Epithelial cell of prostate (primary cell): ENCODE results near the gene CLEC16A.

ENCODE experiments used
- DNase-seq: peaks from one replicate; pipeline ENCODE4 v3.0.0-alpha.2; 2011; ENCODE audit warnings: low read depth, low spot score
- H3K27ac ChIP-seq: fragments of 450-650 bp; 2 replicates; pipeline ENCODE4 v1.5.1; 2017; ENCODE audit warnings: mild to moderate bottlenecking

The CLEC16A gene

DNA sequence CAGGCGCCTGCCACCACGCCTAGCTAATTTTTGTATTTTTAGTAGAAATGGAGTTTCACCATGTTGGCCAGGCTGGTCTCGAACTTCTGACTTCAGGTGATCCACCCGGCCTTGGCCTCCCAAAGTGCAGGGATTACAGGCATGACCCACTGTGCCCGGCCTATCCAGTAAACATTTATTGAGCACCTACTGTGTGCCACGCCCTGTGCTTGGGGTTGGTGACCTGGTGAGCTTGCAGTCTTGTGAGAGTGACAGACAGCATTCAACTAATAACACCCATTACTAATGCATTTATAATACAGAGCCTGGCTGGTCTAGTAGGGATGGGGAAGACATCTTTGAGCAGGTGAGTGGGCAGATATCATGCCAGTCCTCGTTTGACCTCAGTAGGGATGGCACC, 198.6 kb downstream of the CLEC16A start:
- no peak for DNase-seq
- H3K27ac ChIP-seq = no peak overlapping the region

DNA sequence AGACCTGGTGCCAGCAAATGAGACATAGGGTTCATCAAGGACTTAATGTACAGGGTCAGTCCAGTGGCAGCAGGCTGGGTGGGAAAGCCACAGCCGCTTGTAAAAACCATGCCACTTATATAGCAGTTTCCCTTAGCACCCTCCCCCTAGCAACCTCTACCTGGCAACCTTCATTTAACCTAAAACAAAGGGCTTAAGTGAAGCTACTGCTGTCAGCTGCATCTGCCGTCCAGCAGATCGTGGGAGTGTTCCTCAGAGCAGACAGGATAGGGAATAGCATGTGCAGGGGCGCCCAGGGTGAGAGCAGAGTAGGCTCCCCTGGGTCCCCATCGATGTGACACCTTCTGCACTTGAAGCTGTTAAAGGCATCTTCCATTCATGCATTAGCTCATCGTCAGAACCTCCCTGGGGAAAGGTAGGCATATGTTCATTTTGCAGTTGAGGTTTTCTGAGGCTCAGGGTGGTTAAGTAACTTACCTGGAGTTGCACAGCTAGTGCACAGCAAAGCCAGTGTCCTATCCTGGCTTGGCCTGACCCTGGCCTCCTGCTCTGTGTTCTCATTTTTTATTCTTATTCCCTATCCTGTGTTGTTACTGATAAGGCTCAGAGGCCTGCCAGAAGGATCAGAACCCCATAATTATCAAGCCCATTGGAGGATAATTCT, 199.1 kb downstream of the CLEC16A start:
- DNase-seq = no peak
- no peak overlapping the region for H3K27ac ChIP-seq

DNA sequence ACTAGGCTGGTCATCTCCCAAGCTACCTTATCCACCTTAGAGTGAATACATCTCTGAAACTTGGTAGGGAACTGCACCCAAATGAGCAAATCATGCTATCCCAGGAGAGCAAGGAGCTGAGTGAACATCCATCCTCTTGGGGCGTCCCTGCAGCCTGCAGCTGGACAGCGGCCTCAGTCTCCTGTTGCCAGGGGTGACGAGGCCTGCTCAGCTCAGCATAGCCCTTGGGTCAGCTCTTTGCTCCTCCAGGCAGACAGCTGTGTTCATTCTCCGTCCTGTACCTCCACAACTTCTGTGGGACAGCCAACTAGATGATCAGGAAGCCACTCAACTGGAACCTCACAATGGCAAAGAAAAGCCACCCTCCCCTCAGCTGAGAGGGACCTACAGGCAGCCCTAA, 199.8 kb downstream of the CLEC16A start:
- no peak overlapping the region for H3K27ac ChIP-seq
- no peak for DNase-seq

DNA sequence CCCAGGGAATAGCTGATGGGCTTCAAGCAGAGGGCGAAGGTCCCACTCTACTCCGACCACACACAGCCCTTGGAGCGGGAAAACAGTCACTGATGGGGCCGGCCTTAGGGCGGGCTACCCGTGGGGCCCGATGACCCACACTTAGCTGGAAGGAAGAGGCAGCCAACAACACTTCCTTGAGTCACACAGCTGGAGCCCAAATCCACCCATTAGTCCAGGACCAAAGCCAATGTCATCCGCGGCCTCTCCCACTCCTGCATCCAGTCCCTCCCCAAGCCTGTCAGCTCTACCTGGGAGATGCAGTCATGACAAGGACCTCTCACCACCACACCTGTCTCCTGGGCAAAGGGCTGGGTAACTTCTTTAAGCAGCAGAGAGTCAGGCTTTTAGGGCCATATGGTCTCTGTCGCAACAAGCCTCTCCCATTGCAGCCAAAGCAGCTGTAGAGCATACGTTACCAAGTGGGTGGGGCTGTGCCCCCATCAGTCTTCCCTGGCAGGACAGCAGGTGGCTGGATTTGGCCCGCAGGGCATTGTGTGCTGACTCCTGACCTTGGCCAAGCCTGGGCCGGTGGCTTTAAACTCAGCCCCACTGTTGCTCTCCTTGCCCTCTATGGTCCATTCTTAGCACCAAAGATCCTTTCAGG, 200.9 kb downstream of the CLEC16A start:
- DNase-seq = no peak
- H3K27ac ChIP-seq = no peak overlapping the region

DNA sequence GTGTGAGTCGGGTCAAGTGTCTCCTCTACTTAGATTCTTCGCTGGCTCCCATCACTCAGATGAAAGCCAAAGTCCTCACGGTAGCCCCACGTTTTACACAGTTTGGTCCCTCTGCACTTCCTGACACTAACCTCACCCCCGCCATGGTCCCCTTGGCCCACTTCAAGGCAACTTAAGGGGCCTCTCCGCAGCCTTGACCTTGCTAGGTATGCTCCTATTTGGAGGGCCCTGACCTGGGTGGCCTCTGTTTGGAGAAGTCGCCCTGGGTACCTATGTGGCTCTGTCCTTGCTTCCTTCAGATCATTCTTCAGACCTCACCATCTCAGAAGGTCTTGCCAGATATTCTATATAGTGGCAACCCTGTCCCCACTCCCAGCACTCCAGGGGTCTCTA, 201.5 kb downstream of the CLEC16A start:
- no peak overlapping the region for H3K27ac ChIP-seq
- DNase-seq = no peak

DNA sequence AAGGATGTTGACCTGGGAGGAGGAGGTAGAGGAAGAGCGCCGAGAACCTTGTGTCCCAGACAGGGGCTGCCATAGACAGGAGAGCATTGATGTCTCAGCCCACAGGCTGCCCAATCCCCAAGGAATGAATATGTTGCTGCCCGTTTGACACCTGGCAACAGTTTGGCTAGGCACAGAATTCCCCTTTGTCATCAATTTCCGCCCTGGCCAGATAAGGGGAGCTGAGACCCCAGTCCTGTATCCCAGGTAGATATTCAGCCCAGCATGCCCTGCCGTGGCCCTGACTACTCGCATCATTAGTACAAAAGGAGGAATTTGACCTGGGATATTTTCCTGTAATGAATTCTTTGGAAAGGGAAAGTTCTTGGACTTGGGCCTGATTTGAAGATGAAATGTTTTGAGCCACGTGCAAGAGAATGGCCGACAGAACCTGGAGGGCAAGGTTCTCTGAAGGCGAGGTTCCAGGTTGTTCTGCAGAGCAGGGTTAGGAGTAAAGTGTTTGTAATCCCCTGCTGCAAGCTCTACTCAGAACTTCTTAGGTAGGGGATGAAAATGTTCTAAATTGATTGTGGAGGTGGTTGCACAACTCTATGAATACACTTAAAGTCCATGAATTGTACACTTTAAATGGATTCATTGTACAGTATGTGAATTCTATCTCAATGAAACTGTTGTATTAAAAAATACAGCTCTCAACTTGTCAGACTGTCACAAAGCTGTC, 202.8 kb downstream of the CLEC16A start:
- H3K27ac ChIP-seq = no peak overlapping the region
- no peak for DNase-seq

DNA sequence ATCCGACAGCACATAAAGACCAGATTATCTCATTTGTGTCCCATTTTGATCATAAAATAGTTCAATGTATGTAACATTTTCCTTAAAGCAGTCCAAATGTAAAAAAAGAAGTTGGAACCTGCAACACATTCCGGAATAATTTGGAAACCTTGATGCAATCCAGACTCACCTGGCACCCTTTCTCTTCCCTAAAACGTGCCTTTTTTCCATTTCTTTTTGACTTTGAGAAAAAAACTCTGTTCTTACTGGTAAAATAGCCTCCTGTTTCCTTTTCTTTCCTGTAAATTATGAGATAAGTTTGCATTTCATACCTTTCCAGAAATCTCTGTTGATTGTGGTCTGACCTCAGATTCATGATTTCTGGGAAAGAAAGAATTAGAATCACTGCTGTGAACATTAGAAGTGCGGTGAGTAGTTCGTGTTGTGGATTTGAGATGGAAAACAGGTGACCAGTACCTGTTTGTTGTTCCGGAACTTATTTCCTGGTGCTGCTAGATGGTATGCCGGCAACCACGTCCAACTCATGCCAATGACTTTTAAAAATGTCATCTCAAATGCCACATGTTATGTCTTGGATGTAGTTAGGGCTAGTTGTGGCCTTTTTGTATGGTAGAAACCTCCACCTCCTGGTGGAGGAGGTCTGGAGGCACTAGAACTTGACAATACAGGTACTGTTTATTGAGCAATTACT, 203.5 kb downstream of the CLEC16A start:
- DNase-seq = no peak
- H3K27ac ChIP-seq = no peak overlapping the region

DNA sequence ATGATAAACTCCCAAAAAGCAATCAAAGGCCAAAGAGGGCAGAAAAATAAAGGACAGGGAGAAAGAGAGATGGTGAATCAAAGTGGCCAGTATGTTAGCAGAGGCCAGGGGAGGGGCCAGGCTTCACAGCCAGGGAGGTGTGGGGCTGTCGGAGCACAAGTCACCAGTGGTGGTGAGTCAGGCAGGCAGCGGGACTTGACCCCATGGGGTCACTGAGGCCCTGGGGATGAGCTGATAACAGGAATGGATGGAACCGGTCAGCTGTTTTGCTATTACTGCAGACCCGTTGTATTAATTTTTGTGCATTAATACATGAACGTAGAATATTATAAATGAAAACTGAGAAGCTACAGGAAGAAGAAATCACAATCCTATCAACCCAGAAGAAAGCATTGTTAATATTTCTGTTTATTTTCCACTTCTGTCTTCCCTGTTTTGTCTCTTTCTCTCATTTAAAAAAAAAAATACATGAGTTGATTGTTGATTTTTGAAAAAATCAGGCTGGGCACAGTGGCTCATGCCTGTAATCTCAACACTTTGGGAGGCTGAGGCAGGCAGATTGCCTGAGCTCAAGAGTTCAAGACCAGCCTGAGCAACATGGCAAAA, 204.8 kb downstream of the CLEC16A start:
- DNase-seq = no peak
- H3K27ac ChIP-seq = no peak overlapping the region

DNA sequence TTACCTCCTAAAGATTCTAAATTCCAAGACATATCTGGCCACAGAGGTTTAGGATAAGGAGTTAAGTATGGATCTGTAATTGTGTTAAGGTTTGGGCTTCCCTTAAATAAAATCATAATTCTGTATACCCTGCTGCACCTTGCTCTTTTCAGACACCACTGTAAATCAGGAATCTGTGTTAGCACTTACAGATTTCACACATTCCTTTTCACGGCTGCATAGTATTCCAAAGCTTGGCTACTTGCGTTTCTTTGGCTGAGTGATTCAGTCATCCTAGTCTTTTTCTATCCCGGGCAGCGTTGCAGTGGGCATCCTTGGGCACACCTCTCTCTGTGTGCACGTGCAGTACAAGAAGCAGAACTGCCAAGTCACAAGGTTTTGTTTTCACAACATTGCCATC, 205.8 kb downstream of the CLEC16A start:
- H3K27ac ChIP-seq = no peak overlapping the region
- no peak for DNase-seq

DNA sequence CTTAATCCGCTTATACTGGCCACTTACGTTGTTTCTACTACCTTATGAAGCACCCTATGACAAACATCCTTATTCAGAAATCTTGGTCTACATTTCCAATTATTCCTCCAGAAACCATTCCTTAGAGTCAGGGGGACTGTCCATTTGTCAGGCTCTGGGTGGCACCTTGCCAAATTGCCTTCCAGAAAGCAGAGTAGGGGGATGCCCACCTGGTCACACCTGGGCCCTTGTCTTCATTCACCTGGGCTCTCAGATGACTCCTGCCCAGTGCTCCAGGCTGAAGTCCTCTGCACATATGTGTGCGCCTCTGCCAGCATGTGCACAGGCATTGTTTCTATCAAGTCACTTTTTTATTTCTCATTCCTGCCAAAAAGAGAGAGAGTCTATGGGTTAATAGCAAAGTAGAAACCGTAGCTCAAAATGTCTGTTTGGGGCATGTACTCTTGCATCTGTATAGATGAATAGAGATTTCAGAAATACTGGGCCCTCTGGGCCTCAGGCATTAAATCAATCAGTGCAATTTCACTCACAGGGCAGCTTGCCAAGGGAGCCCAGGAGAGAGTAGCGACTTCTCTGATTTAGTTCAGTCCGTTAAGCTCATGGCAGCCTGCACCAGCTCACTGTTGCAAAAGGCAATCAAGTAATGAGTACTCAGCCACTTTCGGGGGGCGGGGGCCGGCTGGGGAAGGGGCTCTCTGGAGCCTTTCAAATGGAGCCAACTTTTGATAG, 207.0 kb downstream of the CLEC16A start:
- no peak overlapping the region for H3K27ac ChIP-seq
- no peak for DNase-seq

DNA sequence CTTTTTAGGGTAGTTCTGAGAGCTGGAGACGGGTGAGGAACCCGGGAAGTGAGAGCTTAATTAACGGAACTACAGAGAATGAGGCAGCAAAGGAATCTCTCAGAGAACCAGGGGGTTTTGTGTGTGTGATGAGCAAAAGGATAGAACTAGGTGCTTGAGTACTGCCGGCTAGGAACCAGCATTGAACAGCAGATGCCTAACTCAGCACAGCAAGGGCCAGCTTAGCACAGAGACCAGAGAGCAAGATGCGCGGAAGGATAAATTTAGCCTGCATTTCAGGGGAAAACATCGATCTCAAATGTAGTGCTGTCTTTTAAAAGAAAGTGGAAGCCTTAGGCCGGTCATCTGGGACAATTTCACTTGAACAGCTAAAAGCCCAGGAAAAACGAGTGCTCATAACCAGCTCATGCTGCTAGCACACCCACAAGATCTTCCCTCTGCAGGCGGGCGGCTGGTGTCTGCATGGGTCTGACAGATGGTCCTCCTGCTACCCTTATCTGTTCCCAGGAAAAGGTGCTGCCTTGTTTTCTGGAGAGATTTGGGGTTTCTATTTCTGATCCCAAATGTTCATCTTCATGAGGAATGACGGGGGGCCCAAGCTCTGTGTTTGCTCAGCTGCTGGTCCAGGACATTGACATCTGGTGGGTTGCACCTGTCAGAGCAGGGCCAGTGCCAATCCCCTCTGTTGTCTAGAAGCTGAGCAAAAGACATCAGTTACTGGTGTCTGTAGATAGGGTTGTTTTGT, 207.7 kb downstream of the CLEC16A start:
- H3K27ac ChIP-seq = no peak overlapping the region
- no peak for DNase-seq

DNA sequence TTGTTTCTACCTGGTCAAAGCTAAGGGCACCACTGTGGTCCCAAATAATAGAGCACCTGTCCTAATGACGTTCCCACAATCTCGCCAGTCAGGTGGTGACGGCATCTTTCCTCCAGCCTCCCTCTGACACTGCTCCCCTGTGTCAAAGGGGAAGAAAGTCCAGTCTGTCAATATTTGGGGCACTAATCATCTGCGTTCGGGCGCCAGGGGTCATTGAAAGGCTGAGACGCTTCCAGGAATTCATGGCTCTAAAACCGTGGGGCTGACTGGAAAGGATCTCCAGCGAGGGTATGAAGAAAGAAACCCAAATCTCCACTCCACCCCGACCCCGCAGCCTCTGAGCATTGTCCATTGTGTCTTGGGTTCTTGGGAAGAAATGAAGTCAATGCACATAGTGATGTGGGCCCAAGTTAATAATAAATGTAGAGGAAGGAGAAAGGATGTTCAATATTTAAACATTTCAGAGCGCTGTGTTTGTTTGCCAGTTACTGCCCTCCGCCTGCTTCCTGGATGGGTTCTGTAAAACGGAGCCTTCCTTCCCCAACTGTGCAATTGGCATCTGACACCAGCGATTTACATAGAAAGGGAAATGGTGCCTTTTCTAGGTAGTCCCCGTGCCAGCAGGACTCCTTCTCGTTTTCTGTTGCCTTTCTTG, 208.4 kb downstream of the CLEC16A start:
- no peak for DNase-seq
- H3K27ac ChIP-seq = no peak overlapping the region

DNA sequence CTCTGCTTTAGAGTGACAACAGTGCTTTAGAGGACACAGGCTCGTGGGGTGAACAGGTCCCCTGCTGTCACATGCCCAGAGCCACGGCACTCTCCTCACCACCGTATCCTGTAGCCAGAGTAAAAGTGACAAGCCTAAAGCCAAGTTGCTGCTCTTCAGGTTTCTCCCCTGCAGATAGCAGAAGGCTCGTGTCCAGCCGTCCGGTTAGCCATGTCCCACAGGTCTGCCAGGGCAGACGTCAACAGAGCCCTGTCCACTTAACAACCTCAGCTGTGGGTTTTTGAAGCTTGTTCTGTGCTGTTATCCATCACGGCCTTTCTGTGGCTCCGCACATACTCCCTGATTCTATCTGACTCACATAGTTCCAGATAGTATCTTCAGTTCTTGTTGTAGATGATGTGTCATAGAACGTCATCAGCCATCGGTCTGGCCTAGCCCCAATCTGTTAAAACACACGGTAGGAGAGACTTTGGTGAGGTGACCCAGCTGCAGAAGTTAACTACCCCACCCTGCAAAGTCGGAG, 211.0 kb downstream of the CLEC16A start:
- no peak overlapping the region for H3K27ac ChIP-seq
- DNase-seq = no peak

DNA sequence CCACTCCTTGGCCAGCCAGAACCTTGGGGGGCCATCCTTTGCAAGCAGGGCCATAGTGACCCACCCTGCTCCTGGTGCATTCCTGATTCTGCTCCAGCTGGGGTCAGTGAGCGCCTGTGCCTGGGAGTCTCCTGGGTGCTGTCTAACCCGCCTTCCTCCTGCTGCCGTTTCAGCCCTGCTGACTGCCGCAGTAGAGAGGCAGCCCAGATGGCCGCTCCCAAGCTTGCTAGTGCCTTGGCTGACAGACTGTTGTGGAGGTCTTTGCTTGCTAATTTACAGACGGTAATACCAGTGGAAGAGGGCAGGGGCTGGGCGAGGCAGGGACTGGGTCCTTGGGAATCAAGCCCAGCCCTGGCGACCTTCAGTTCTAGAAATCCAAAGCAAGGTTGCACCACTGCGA, 212.0 kb downstream of the CLEC16A start:
- no peak for DNase-seq
- H3K27ac ChIP-seq = no peak overlapping the region

DNA sequence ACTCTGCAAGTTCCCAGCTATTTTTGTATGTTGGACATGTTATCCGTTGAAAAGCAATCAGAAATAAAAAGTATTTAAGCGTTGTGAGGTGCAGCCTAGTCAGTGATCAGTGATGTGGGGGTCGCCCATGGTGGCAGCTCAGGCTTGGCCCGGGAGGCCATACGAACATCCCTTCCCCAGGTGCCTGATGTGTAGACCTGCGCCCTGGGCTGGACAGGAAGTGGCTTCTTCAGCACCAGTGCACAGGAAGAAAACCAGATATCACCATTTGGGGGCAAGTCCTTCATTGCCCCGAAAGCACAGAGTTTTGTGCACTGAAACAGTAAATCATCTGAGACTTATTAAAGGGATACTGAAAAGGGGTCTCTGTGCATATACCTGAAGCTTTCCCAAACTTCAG, 212.8 kb downstream of the CLEC16A start:
- no peak for DNase-seq
- H3K27ac ChIP-seq = no peak overlapping the region

DNA sequence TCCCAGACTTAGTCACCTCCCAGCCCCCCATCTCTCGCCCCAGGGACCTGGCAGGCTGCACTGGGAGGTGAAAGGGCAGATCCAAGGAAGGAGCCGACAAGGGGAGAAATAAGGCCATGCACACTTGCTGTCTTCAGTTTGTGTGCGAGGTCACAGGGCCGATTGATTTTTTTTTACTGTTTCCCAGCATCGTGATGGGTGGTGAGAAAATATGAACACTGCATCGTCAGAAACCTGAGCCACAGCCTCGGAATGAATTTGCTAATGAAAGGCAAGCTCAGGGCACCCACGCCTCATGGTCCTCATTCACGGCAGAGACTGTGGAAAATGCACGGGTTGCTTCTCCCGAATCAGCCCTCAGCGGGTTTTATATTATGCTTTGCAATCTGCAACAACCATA, 213.7 kb downstream of the CLEC16A start:
- no peak overlapping the region for H3K27ac ChIP-seq
- DNase-seq = no peak

DNA sequence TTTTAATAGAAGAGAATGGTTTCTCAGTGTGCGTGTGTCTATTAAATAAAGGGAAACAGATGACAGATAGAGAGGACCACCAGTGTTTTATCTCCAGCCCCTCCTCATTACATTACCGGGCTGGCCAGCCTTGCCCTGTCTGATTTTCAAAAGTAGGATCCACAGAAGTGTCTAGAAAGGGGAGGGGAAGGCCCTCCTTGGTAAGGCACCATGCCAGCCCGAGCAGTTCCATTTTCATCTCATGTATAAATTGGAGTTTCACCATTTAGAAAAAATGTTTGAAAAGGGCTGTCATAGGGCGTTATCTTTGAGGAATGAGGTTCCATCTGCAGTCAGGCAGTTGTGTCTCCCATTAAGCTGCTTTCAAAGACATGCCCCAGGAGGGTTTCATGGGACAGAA, 214.9 kb downstream of the CLEC16A start:
- no peak for DNase-seq
- no peak overlapping the region for H3K27ac ChIP-seq

DNA sequence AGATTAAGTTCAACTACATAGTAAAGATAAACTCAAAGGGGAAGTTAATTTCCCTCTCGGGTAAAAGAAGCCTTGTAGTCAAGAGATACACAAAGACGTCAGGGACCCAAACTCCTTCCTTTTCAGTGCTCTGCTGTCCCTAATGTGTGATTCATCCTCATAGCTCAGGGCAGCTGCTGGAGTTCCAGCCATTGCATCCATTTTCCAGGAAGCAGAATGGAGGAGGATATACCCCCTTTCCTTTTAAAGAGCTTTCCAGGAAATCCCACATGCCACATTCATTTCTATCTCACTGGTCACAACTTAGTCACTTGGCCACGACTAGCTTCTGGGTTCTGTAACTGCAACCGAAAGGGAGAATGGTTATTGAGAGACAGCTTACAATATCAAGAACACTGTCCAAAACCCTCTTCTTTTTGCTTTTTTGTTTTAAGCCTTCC, 216.3 kb downstream of the CLEC16A start:
- no peak for DNase-seq
- H3K27ac ChIP-seq = no peak overlapping the region

DNA sequence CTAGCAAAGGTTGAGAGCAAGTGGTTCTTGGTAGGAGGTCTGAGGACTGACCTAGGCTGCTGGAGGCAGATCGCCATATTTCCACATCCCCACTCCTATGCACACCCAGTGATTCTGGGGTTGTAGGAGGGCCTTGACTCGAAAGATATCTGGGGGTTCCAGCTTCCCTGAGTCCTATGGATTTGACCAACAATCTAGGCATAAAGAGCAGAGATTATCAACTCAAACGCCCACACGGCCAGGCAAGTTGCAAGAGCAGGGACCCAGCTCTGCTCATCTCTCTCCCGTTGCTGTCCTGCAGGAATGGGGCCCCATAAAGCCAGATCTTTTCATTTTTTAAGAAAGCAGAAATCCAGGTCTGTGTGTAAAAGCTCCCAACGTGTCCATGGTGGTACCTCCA, 217.1 kb downstream of the CLEC16A start:
- no peak overlapping the region for H3K27ac ChIP-seq
- DNase-seq = no peak
